ENCODE results near the gene RIC1. TPM values are rescaled to one million over a fixed set of nuclear protein-coding genes. Genes with fewer than 3 reads are reported as not detected.

RIC1 gene
- total RNA-seq, 1 donor from 2014 or later: 23.9 TPM

- TF ChIP-seq CTCF (IDR thresholded peaks at IDR 0.05): no peak
- intact Hi-C loops (cut with DNase I): no loop called here
- Histone ChIP-seq H3K4me1 (no peaks in the 10 kb centered on the region), H3K4me3 (no peak overlapping the region), H3K36me3 (peaks cover 19% of the 10 kb centered on the region), H3K27ac (no peak overlapping the region), H3K9me3 (no peaks in the 10 kb centered on the region), H3K27me3 (no peaks in the 10 kb centered on the region)
- ATAC-seq: peak; percentile 32
- DNase-seq: no peak
Measured at GRCh38 chr9:5789489-5789888, 160.6 kb downstream of the RIC1 start.

GRCh38 chr9:5790923-5791322 lies 162.0 kb downstream of the RIC1 start:
- intact Hi-C loops (cut with DNase I): no loop called here
- DNase-seq: no peak
- Histone ChIP-seq H3K27me3 (no peaks in the 10 kb centered on the region), H3K27ac (no peak overlapping the region), H3K36me3 (peaks cover 12% of the 10 kb centered on the region), H3K4me3 (no peak overlapping the region), H3K9me3 (no peaks in the 10 kb centered on the region), H3K4me1 (no peaks in the 10 kb centered on the region)
- no peak for TF ChIP-seq CTCF (IDR thresholded peaks at IDR 0.05)
- no peak for ATAC-seq

DNA sequence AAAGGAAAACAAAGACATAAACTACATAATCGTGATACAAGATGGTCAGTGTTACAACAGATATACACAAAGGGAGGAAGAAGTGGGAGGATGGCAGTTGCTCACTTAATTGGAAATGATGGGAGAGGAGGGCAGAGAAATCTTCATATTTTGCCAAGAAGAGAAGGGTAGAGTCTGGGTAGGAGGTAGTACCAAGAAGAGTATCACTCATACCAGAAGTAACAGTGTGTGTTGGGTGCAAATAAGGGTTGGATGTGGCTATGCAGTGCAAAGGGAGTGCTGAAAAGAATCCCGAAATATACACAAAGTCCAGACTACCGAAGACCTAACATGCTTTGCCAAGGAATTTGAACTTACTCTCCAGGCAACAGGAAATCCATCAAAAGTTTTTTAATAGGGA lies 163.0 kb downstream of the RIC1 start:
- Histone ChIP-seq H3K36me3 (peaks cover 9% of the 10 kb centered on the region), H3K9me3 (no peaks in the 10 kb centered on the region), H3K4me1 (no peaks in the 10 kb centered on the region), H3K4me3 (no peak overlapping the region), H3K27ac (no peak overlapping the region), H3K27me3 (no peaks in the 10 kb centered on the region)
- intact Hi-C loops (cut with DNase I): no loop called here
- DNase-seq: no peak
- no peak for ATAC-seq
- no peak for TF ChIP-seq CTCF (IDR thresholded peaks at IDR 0.05)

DNA sequence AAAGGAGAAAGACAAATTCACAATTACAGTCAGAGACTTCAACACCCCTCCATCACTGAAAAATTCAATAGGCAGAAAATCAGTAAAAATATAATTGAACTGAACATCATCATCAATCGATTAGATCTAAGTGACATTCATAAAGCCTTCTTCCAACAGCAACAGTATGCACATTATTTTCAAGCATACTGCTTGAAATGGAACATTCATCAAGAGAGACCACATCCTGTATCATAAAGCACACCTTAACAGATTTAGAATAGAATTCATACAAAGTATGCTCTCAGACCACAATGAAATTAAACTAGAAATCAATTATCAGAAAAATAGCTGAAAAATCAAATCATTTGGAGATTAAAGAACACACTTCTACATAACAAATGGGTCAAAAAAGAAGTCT lies 164.9 kb downstream of the RIC1 start:
- H3K4me3 ChIP-seq: no peak overlapping the region
- TF ChIP-seq CTCF (IDR thresholded peaks at IDR 0.05): no peak
- H3K36me3 ChIP-seq: peaks cover 17% of the 10 kb centered on the region
- H3K27me3 ChIP-seq: no peaks in the 10 kb centered on the region
- no peak overlapping the region for H3K27ac ChIP-seq
- intact Hi-C loops (cut with DNase I): no loop called here
- H3K9me3 ChIP-seq: no peaks in the 10 kb centered on the region
- DNase-seq (no peak), ATAC-seq (no peak)
- H3K4me1 ChIP-seq: no peaks in the 10 kb centered on the region

GRCh38 chr9:5796298-5796697 lies 167.4 kb downstream of the RIC1 start:
- no peak overlapping the region for H3K4me3 ChIP-seq
- no peaks in the 10 kb centered on the region for H3K9me3 ChIP-seq
- intact Hi-C loops (cut with DNase I): no loop called here
- ATAC-seq: no peak
- no peaks in the 10 kb centered on the region for H3K27me3 ChIP-seq
- no peak overlapping the region for H3K27ac ChIP-seq
- no peaks in the 10 kb centered on the region for H3K4me1 ChIP-seq
- DNase-seq: no peak
- H3K36me3 ChIP-seq: peaks cover 17% of the 10 kb centered on the region
- TF ChIP-seq CTCF (IDR thresholded peaks at IDR 0.05): no peak

DNA sequence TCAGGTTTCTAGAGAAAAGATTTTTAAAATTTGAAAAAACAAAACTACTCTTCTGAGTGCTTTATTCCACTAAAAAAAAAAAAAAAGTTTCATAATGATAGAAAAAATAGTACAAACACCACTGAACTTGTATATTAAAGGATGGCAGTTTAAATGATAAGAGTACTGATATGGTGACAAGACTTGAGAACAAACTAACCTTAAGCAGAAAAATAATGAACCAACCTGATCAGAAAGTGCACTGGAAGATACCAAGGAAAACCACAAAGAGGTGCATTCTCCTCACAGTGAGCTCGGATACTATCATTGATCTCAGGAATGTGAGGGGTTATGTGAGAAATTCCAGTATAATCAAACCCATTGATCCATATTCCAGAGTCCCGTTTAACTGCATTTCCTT lies 169.7 kb downstream of the RIC1 start:
- Histone ChIP-seq H3K27ac (no peak overlapping the region), H3K36me3 (peaks cover 14% of the 10 kb centered on the region), H3K27me3 (no peaks in the 10 kb centered on the region), H3K9me3 (no peaks in the 10 kb centered on the region), H3K4me3 (no peak overlapping the region), H3K4me1 (no peaks in the 10 kb centered on the region)
- no peak for TF ChIP-seq CTCF (IDR thresholded peaks at IDR 0.05)
- intact Hi-C loops (cut with DNase I): no loop called here
- ATAC-seq (no peak), DNase-seq (no peak)

Measured in upper lobe of right lung (tissue), 1 donor.